Left renal pelvis (tissue), 4 donors: Measurements from ENCODE around the gene PRM2. TPM values are rescaled to one million over a fixed set of nuclear protein-coding genes. Genes with fewer than 3 reads are reported as not detected.

ENCODE experiments used
- DNase-seq, 4 donors: peaks; one replicate each; pipeline ENCODE4 v3.0.0-alpha.2; 2013; ENCODE audit warnings: low read depth in 4 of 4, low spot score in 3 of 4
- polyA plus RNA-seq, 4 donors: library from polyadenylated mRNA; unstranded; fragments of 120-200 nt; gene quantifications; one replicate each; pipeline ENCODE4 v1.2.1, GENCODE V29; 2013; ENCODE audit not compliant: insufficient read length in 4 of 4

PRM2 gene
- polyA plus RNA-seq, 4 donors = not detected

- no peak for DNase-seq
Measured at GRCh38 chr16:11250786-11251524, 25.3 kb downstream of the PRM2 start.

- peak in 1 of 4 donors; percentile 29 for DNase-seq
Measured at GRCh38 chr16:11250091-11250785, 26.0 kb downstream of the PRM2 start.

GRCh38 chr16:11249233-11250061 is 26.8 kb downstream of the PRM2 start:
- DNase-seq = no peak

- DNase-seq = no peak
Measured at GRCh38 chr16:11248133-11248532, 28.1 kb downstream of the PRM2 start.

- DNase-seq = no peak
Measured at GRCh38 chr16:11245988-11246387, 30.3 kb downstream of the PRM2 start.

GRCh38 chr16:11245222-11245737 is 31.0 kb downstream of the PRM2 start:
- no peak for DNase-seq

- no peak for DNase-seq
Measured at GRCh38 chr16:11242658-11243057, 33.6 kb downstream of the PRM2 start.

- DNase-seq = no peak
Measured at GRCh38 chr16:11241480-11242204, 34.6 kb downstream of the PRM2 start.

- DNase-seq = no peak
Measured at GRCh38 chr16:11240636-11241473, 35.4 kb downstream of the PRM2 start.

GRCh38 chr16:11239644-11240632 is 36.3 kb downstream of the PRM2 start:
- DNase-seq = no peak

- no peak for DNase-seq
Measured at GRCh38 chr16:11238272-11239202, 37.7 kb downstream of the PRM2 start.

GRCh38 chr16:11236461-11237254 is 39.6 kb downstream of the PRM2 start:
- DNase-seq = no peak

- DNase-seq = no peak
Measured at GRCh38 chr16:11235703-11235991, 40.6 kb downstream of the PRM2 start.

GRCh38 chr16:11234884-11235702 is 41.2 kb downstream of the PRM2 start:
- DNase-seq = no peak

- DNase-seq = no peak
Measured at GRCh38 chr16:11233727-11234376, 42.4 kb downstream of the PRM2 start.
